Upper lobe of right lung (tissue), 1 donor: ENCODE data around the gene OGFOD3. TPM values are rescaled to one million over a fixed set of nuclear protein-coding genes. Genes with fewer than 3 reads are reported as not detected.

Source experiments
- ATAC-seq: fragments of 200-7000 bp; cut with Tn5 transposase; one replicate; pipeline ENCODE4 v1.9.1; 2020; ENCODE audit warnings: mild to moderate bottlenecking, moderate library complexity
- DNase-seq: peaks from one replicate; pipeline ENCODE4 v3.0.0-alpha.2; 2020
- H3K27ac ChIP-seq: fragments of 200-600 bp; one replicate; pipeline ENCODE4 v1.8.0; 2022
- H3K27me3 ChIP-seq: fragments of 200-600 bp; one replicate; pipeline ENCODE4 v1.8.0; 2022; ENCODE audit warnings: mild to moderate bottlenecking
- H3K36me3 ChIP-seq: fragments of 200-600 bp; one replicate; pipeline ENCODE4 v1.8.0; 2022
- H3K4me1 ChIP-seq: fragments of 200-600 bp; one replicate; pipeline ENCODE4 v1.8.0; 2022
- H3K4me3 ChIP-seq: fragments of 200-600 bp; one replicate; pipeline ENCODE4 v1.8.0; 2022; ENCODE audit warnings: mild to moderate bottlenecking
- H3K9me3 ChIP-seq: fragments of 200-600 bp; one replicate; pipeline ENCODE4 v1.8.0; 2022
- CTCF ChIP-seq: fragments of 200-600 bp; IDR thresholded peaks from one replicate; pipeline ENCODE4 v1.8.0; 2022; ENCODE audit warnings: antibody characterized with exemption
- intact Hi-C: fragments of 100-400 bp; cut with DNase I; formaldehyde crosslinking; loops from one replicate; pipeline ENCODE4 v1.11.0; 2022
- total RNA-seq: library from RNA; stranded (reverse); fragmentation: NEBNext Ultra II Directional; extraction: Animal tissue kit (Norgen Biotek cat#: 25700); gene quantifications from one replicate; pipeline ENCODE4 v1.2.1, GENCODE V29; 2021
- donor health status: DM: no; HTN: yes; CAD: no; lungs with severe emphysema.

OGFOD3 gene
- total RNA-seq, 1 donor from 2014 or later, result 32.7 TPM

- Histone ChIP-seq H3K9me3 (no peaks in the 10 kb centered on the region), H3K27ac (peak overlapping the region; percentile 65), H3K4me1 (peaks cover 31% of the 10 kb centered on the region), H3K36me3 (peaks cover 26% of the 10 kb centered on the region), H3K27me3 (no peaks in the 10 kb centered on the region), H3K4me3 (no peak overlapping the region)
- no peak for TF ChIP-seq CTCF
- DNase-seq, result peak; percentile 72
- intact Hi-C loops, result no loop called here
- ATAC-seq, result no peak
Measured at GRCh38 chr17:82444941-82445521, 26.6 kb upstream of the OGFOD3 start.

GRCh38 chr17:82444284-82444893 is 26.0 kb upstream of the OGFOD3 start:
- Histone ChIP-seq H3K4me1 (peaks cover 26% of the 10 kb centered on the region), H3K9me3 (no peaks in the 10 kb centered on the region), H3K4me3 (no peak overlapping the region), H3K27ac (no peak overlapping the region), H3K27me3 (no peaks in the 10 kb centered on the region), H3K36me3 (peaks cover 26% of the 10 kb centered on the region)
- DNase-seq, result no peak
- TF ChIP-seq CTCF, result no peak
- intact Hi-C loops, result no loop called here
- no peak for ATAC-seq

- no peak for DNase-seq
- no peak for TF ChIP-seq CTCF
- intact Hi-C loops, result no loop called here
Measured at GRCh38 chr17:82443465-82444283, 25.3 kb upstream of the OGFOD3 start.

GRCh38 chr17:82442643-82443464 is 24.5 kb upstream of the OGFOD3 start:
- no peak for ATAC-seq
- peaks cover 26% of the 10 kb centered on the region for H3K36me3 ChIP-seq
- intact Hi-C loops, result no loop called here
- no peaks in the 10 kb centered on the region for H3K9me3 ChIP-seq
- peaks cover 18% of the 10 kb centered on the region for H3K4me1 ChIP-seq
- DNase-seq, result no peak
- no peak for TF ChIP-seq CTCF
- H3K27me3 ChIP-seq, result no peaks in the 10 kb centered on the region
- H3K4me3 ChIP-seq, result no peak overlapping the region
- no peak overlapping the region for H3K27ac ChIP-seq

More at GRCh38 chr17:82443465-82444283, 25.3 kb upstream of the OGFOD3 start:
- Histone ChIP-seq H3K27me3 (no peaks in the 10 kb centered on the region), H3K36me3 (peaks cover 26% of the 10 kb centered on the region), H3K9me3 (no peaks in the 10 kb centered on the region), H3K4me1 (peaks cover 18% of the 10 kb centered on the region), H3K4me3 (no peak overlapping the region), H3K27ac (no peak overlapping the region)
- ATAC-seq, result no peak

- intact Hi-C loops, result no loop called here
- peaks cover 18% of the 10 kb centered on the region for H3K4me1 ChIP-seq
- ATAC-seq (no peak), DNase-seq (no peak)
- TF ChIP-seq CTCF, result no peak
- H3K36me3 ChIP-seq, result peaks cover 32% of the 10 kb centered on the region
- no peaks in the 10 kb centered on the region for H3K27me3 ChIP-seq
- H3K4me3 ChIP-seq, result no peak overlapping the region
- H3K27ac ChIP-seq, result no peak overlapping the region
- H3K9me3 ChIP-seq, result no peaks in the 10 kb centered on the region
Measured at GRCh38 chr17:82441691-82442487, 23.5 kb upstream of the OGFOD3 start.
